CD14-positive monocyte (primary cell): ENCODE data around the gene GRK4. TPM values are rescaled to one million over a fixed set of nuclear protein-coding genes. Genes with fewer than 3 reads are reported as not detected.

Source experiments
- DNase-seq, 3 donors: peaks; one replicate each; pipeline ENCODE4 v3.0.0-alpha.2; 2011 to 2022
- H2AFZ ChIP-seq: 2 replicates; pipeline ENCODE4 v1.6.0; 2012; ENCODE audit warnings: mild to moderate bottlenecking, low read depth, low read length, inconsistent platforms; ENCODE audit not compliant: insufficient read depth, poor library complexity, severe bottlenecking
- H3K27ac ChIP-seq, 2 donors: 1 replicate in 1 of 2; 2 replicates in 1 of 2; pipeline ENCODE4 v1.5.1; 2012 to 2013; ENCODE audit warnings: low read length in 2 of 2, control low read depth in 1 of 2, inconsistent platforms in 1 of 2, low read depth in 1 of 2, mild to moderate bottlenecking in 1 of 2
- H3K27me3 ChIP-seq, 2 donors: one replicate each; pipeline versions ENCODE4 v1.6.0 to v1.6.1; 2011 to 2013; ENCODE audit warnings: low read length in 2 of 2; ENCODE audit not compliant: control insufficient read depth in 2 of 2, insufficient read depth in 2 of 2
- H3K36me3 ChIP-seq, 2 donors: replicated peaks in 1 of 2; 1 replicate in 1 of 2; 2 replicates in 1 of 2; pipeline versions ENCODE4 v1.5.1 to v1.6.1; 2012 to 2013; ENCODE audit warnings: low read length in 2 of 2, control low read depth in 1 of 2, inconsistent platforms in 1 of 2, mild to moderate bottlenecking in 1 of 2; ENCODE audit not compliant: insufficient read depth in 2 of 2, control insufficient read depth in 1 of 2
- H3K4me1 ChIP-seq, 2 donors: 1 replicate in 1 of 2; 2 replicates in 1 of 2; pipeline versions ENCODE4 v1.5.1 to v1.6.1; 2012 to 2013; ENCODE audit warnings: low read length in 2 of 2, control low read depth in 1 of 2, inconsistent platforms in 1 of 2, mild to moderate bottlenecking in 1 of 2, moderate library complexity in 1 of 2; ENCODE audit not compliant: insufficient read depth in 2 of 2, control insufficient read depth in 1 of 2
- H3K4me2 ChIP-seq: replicated peaks from 2 replicates; pipeline ENCODE3; 2012; ENCODE audit warnings: low read length, moderate library complexity, mild to moderate bottlenecking; ENCODE audit not compliant: poor library complexity, severe bottlenecking; ENCODE audit errors: extremely low read depth
- H3K4me3 ChIP-seq, 3 experiments: fragments of 200-600 bp in 1 of 3; sonication (generic) in 1 of 3; replicated peaks in 1 of 3; 1 replicate in 2 of 3; 2 replicates in 1 of 3; pipeline ENCODE4 v1.5.1; 2011 to 2013; ENCODE audit warnings: low read length in 3 of 3, mild to moderate bottlenecking in 3 of 3, control low read depth in 2 of 3, low read depth in 2 of 3, inconsistent platforms in 1 of 3, moderate library complexity in 1 of 3
- H3K79me2 ChIP-seq: 2 replicates; pipeline ENCODE4 v1.6.0; 2012; ENCODE audit warnings: mild to moderate bottlenecking, control low read depth, inconsistent platforms, low read length, moderate library complexity; ENCODE audit not compliant: insufficient read depth
- H3K9ac ChIP-seq: 2 replicates; pipeline ENCODE4 v1.6.0; 2017; ENCODE audit warnings: low read length, mild to moderate bottlenecking; ENCODE audit not compliant: insufficient read depth, poor library complexity, severe bottlenecking
- H3K9me3 ChIP-seq, 2 donors: replicated peaks in 1 of 2; 1 replicate in 1 of 2; 2 replicates in 1 of 2; pipeline versions ENCODE4 v1.5.1 to v1.6.1; 2012 to 2013; ENCODE audit warnings: low read length in 2 of 2, control low read depth in 1 of 2; ENCODE audit not compliant: control insufficient read depth in 1 of 2, insufficient read depth in 1 of 2
- H4K20me1 ChIP-seq: 2 replicates; pipeline ENCODE4 v1.6.0; 2012; ENCODE audit warnings: mild to moderate bottlenecking, low read length, control low read depth, moderate library complexity; ENCODE audit not compliant: insufficient read depth
- H3K27ac Mint-ChIP-seq, 7 donors: one replicate each; pipeline ENCODE4 v1.8.0; 2020; ENCODE audit warnings: mild to moderate bottlenecking in 7 of 7, mixed read lengths in 7 of 7, moderate library complexity in 6 of 7, inconsistent platforms in 2 of 7
- H3K27me3 Mint-ChIP-seq, 3 donors: one replicate each; pipeline ENCODE4 v1.8.0; 2021 to 2022; ENCODE audit warnings: low read depth in 3 of 3, mild to moderate bottlenecking in 3 of 3, mixed read lengths in 3 of 3, moderate library complexity in 3 of 3, inconsistent platforms in 1 of 3
- H3K36me3 Mint-ChIP-seq, 2 donors: one replicate each; pipeline ENCODE4 v1.8.0; 2020; ENCODE audit warnings: mixed read lengths in 2 of 2, inconsistent platforms in 1 of 2, mild to moderate bottlenecking in 1 of 2
- H3K4me1 Mint-ChIP-seq: one replicate; pipeline ENCODE4 v1.8.0; 2020; ENCODE audit warnings: mild to moderate bottlenecking, mixed read lengths
- H3K4me3 Mint-ChIP-seq, 2 donors: one replicate each; pipeline ENCODE4 v1.8.0; 2020; ENCODE audit warnings: mild to moderate bottlenecking in 2 of 2, mixed read lengths in 2 of 2, moderate library complexity in 1 of 2
- H3K9me3 Mint-ChIP-seq, 7 donors: one replicate each; pipeline ENCODE4 v1.8.0; 2020 to 2022; ENCODE audit warnings: mixed read lengths in 7 of 7, mild to moderate bottlenecking in 6 of 7, moderate library complexity in 6 of 7, inconsistent platforms in 2 of 7
- WGBS: methylation state at CpG from one replicate; pipeline ENCODE4 v1.1.5; 2013; ENCODE audit warnings: missing lambda C conversion rate; ENCODE audit not compliant: insufficient coverage; 5-methylcytosine and 5-hydroxymethylcytosine counted together
- intact Hi-C, 2 donors: fragments of 100-400 bp; cut with micrococcal nuclease; formaldehyde crosslinking; loops; one replicate each; pipeline versions ENCODE4 v1.15.0 to v1.15.1; 2023
- polyA plus RNA-seq, 3 donors: library from polyadenylated mRNA; depleted of rRNA in 1 of 3; unstranded in 2 of 3; stranded (reverse) in 1 of 3; fragments of 300-500 nt in 2 of 3; fragments of >200 nt in 1 of 3; fragmentation: Illumina TruSeq in 2 of 3; gene quantifications; 1 replicate in 2 of 3; 2 replicates in 1 of 3; pipeline ENCODE4 v1.2.3, GENCODE V29; 2012 to 2021
- TF ChIP-seq, protein P1 (sequence below): fragments of 200-600 bp; IDR thresholded peaks from one replicate; pipeline ENCODE4 v1.8.0; 2022; ENCODE audit warnings: antibody characterized with exemption, mild to moderate bottlenecking

GRK4 gene
- polyA plus RNA-seq, 3 donors = 1.1 to 1.2 (median 1.2) TPM

DNA sequence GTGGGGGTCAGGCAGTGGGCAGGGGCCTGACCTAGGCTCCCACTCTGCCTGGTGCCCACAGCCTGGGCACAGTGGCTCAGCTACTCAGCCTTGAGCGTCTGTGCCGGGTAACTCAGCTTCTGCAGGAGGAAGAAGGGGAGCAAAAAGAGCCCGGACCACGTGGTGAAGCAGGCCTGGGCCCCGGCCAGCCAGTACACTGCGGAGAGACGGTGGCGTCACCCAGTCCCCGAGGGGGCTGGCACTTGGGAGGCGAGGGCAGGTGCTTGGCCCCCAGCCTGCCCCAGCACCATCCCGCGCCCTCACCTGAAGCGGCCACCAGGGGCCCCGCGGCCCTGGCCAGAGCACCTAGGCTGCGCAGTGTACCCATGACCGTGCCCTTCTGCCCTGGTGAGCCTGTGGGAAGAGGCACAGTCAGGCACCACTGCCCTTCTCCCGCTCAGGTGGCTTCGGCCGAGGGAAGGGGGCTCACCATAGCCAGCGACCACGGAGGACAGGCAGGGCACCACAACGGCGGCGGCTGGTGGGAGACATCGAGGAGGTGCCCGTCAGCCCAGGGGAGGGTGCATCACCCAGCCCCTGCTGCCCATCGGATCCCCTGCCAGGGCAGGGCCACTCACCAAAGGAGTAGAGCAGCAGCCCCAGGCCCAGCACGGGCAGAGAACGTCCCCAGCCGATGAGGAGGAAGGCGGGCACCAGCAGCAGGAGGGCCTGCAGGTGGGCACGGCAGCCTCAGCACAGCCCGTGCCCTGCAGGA is 32.4 kb upstream of the GRK4 start:
- no peaks in the 10 kb centered on the region for H3K27me3 ChIP-seq
- H3K36me3 ChIP-seq = peaks cover 54 to 56% of the 10 kb centered on the region in 2 donors
- peaks cover 54% of the 10 kb centered on the region for H4K20me1 ChIP-seq
- no peak for DNase-seq
- peak overlapping the region; percentile 54 for H3K9ac ChIP-seq
- peak overlapping the region in 1 of 3 experiments; percentile 69 for H3K4me3 ChIP-seq
- H3K27ac ChIP-seq = peak overlapping the region; percentile 67 to 85
- H3K4me3 Mint-ChIP-seq = no peak overlapping the region
- H3K9me3 ChIP-seq = no peaks in the 10 kb centered on the region
- WGBS = 93% methylated on average over 34 of the region's 34 CpGs
- TF ChIP-seq, protein P1, sequence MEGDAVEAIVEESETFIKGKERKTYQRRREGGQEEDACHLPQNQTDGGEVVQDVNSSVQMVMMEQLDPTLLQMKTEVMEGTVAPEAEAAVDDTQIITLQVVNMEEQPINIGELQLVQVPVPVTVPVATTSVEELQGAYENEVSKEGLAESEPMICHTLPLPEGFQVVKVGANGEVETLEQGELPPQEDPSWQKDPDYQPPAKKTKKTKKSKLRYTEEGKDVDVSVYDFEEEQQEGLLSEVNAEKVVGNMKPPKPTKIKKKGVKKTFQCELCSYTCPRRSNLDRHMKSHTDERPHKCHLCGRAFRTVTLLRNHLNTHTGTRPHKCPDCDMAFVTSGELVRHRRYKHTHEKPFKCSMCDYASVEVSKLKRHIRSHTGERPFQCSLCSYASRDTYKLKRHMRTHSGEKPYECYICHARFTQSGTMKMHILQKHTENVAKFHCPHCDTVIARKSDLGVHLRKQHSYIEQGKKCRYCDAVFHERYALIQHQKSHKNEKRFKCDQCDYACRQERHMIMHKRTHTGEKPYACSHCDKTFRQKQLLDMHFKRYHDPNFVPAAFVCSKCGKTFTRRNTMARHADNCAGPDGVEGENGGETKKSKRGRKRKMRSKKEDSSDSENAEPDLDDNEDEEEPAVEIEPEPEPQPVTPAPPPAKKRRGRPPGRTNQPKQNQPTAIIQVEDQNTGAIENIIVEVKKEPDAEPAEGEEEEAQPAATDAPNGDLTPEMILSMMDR = no peak
- no peaks in the 10 kb centered on the region for H3K9me3 Mint-ChIP-seq
- peaks cover 58% of the 10 kb centered on the region for H3K79me2 ChIP-seq
- H3K27ac Mint-ChIP-seq = peak overlapping the region in 5 of 7 donors; percentile 15 to 94 (median 41)
- peaks cover 41 to 51% of the 10 kb centered on the region in 2 donors for H3K36me3 Mint-ChIP-seq
- peaks cover 41 to 43% of the 10 kb centered on the region in 2 donors for H3K4me1 ChIP-seq
- H2AFZ ChIP-seq = no peak overlapping the region
- peaks cover 32% of the 10 kb centered on the region for H3K4me1 Mint-ChIP-seq
- peaks cover 0 to 5% (median 2%) of the 10 kb centered on the region in 3 donors for H3K27me3 Mint-ChIP-seq
- intact Hi-C loops = loop anchor here (5.0 to 10.0 kb wide), 2 partner anchors 86 to 174 kb away; partner anchors contain the start of genes ADD1 (in 2 of the 2) and TNIP2 (in 2 of the 2)
- H3K4me2 ChIP-seq = peak overlapping the region; percentile 76

GRCh38 chr4:2931512-2932301 is 31.7 kb upstream of the GRK4 start:
- TF ChIP-seq, protein P1 = peak; percentile 46
- DNase-seq = peak; percentile 80 to 90 (median 83)
- peak overlapping the region; percentile 67 to 85 for H3K27ac ChIP-seq
- peaks cover 63% of the 10 kb centered on the region for H3K79me2 ChIP-seq
- H3K27me3 ChIP-seq = no peaks in the 10 kb centered on the region
- peak overlapping the region in 1 of 3 experiments; percentile 69 for H3K4me3 ChIP-seq
- H4K20me1 ChIP-seq = peaks cover 61% of the 10 kb centered on the region
- Mint-ChIP-seq H3K27ac (peak overlapping the region; percentile 88 to 94 (median 90)), H3K27me3 (peaks cover 0 to 3% (median 0%) of the 10 kb centered on the region in 3 donors), H3K4me1 (peaks cover 40% of the 10 kb centered on the region), H3K9me3 (no peaks in the 10 kb centered on the region), H3K36me3 (peaks cover 36 to 43% of the 10 kb centered on the region in 2 donors), H3K4me3 (peak overlapping the region; percentile 9 to 62)
- peaks cover 46% of the 10 kb centered on the region in 2 donors for H3K4me1 ChIP-seq
- H3K4me2 ChIP-seq = peak overlapping the region; percentile 76
- peaks cover 46 to 49% of the 10 kb centered on the region in 2 donors for H3K36me3 ChIP-seq
- peak overlapping the region; percentile 54 for H3K9ac ChIP-seq
- no peaks in the 10 kb centered on the region for H3K9me3 ChIP-seq
- intact Hi-C loops = loop anchor here (5.0 to 10.0 kb wide), 2 partner anchors 87 to 174 kb away; partner anchors contain the start of genes ADD1 (in 2 of the 2) and TNIP2 (in 2 of the 2)
- 31% methylated on average over 37 of the region's 38 CpGs for WGBS
- peak overlapping the region; percentile 56 for H2AFZ ChIP-seq
